H1 (cell line): ENCODE results near the gene FLT4. TPM values are rescaled to one million over a fixed set of nuclear protein-coding genes. Genes with fewer than 3 reads are reported as not detected.

ENCODE experiments used
- CTCF ChIA-PET: fragments of 300-600 bp; sonication (Branson Sonifier 250); formaldehyde crosslinking; loops from one replicate; lab custom pipeline; 2021; ENCODE audit not compliant: partially characterized antibody; lab: Charles Lee
- POLR2A ChIA-PET: fragments of 300-600 bp; sonication (Branson Sonifier 250); formaldehyde crosslinking; loops from one replicate; lab custom pipeline; 2021; ENCODE audit warnings: inconsistent platforms; ENCODE audit not compliant: partially characterized antibody; lab: Charles Lee
- DNase-seq, 2 experiments: peaks; one replicate each; pipeline versions ENCODE4 v3.0.0 to v3.0.0-alpha.2; 2010 to 2022; ENCODE audit warnings: low spot score in 2 of 2, low read depth in 1 of 2, mixed read lengths in 1 of 2
- FAIRE-seq: peaks from 2 replicates; lab custom pipeline; 2011; peaks lifted over from hg19 to GRCh38; lab: Jason Lieb, UNC
- H2AFZ ChIP-seq: 2 replicates; pipeline ENCODE4 v1.8.1; 2012; ENCODE audit warnings: low read length, inconsistent platforms
- H2AK5ac ChIP-seq: 2 replicates; pipeline ENCODE4 v1.6.1; 2013; ENCODE audit warnings: low read depth, low read length
- H2BK120ac ChIP-seq: replicated peaks from 2 replicates; pipeline ENCODE3; 2013; ENCODE audit warnings: low read depth, low read length, inconsistent platforms
- H2BK12ac ChIP-seq: 2 replicates; pipeline ENCODE4 v1.6.1; 2013; ENCODE audit warnings: low read depth, low read length
- H2BK15ac ChIP-seq: 2 replicates; pipeline ENCODE4 v1.6.1; 2013; ENCODE audit warnings: low read length
- H2BK20ac ChIP-seq: 2 replicates; pipeline ENCODE4 v1.6.1; 2013; ENCODE audit warnings: low read length
- H2BK5ac ChIP-seq: 2 replicates; pipeline ENCODE4 v1.6.1; 2013; ENCODE audit warnings: low read depth, low read length
- H3K14ac ChIP-seq: 2 replicates; pipeline ENCODE4 v1.6.1; 2013; ENCODE audit warnings: inconsistent platforms; ENCODE audit not compliant: insufficient read length
- H3K18ac ChIP-seq: 2 replicates; pipeline ENCODE4 v1.6.1; 2013; ENCODE audit warnings: low read length; ENCODE audit errors: extremely low read depth
- H3K23ac ChIP-seq: 2 replicates; pipeline ENCODE4 v1.6.1; 2013; ENCODE audit warnings: inconsistent platforms; ENCODE audit not compliant: insufficient read length
- H3K23me2 ChIP-seq: 2 replicates; pipeline ENCODE4 v1.6.1; 2013; ENCODE audit warnings: low read depth, low read length
- H3K27ac ChIP-seq: 2 replicates; pipeline ENCODE4 v1.6.1; 2011; ENCODE audit warnings: low read depth, low read length, inconsistent platforms
- H3K27me3 ChIP-seq, 4 experiments: replicated peaks in 1 of 4; 1 replicate in 1 of 4; 2 replicates in 3 of 4; pipeline versions ENCODE4 v1.6.1 to v1.8.1; 2011 to 2013; ENCODE audit warnings: low read length in 3 of 4, mild to moderate bottlenecking in 3 of 4, inconsistent platforms in 2 of 4, mixed read lengths in 2 of 4, moderate library complexity in 1 of 4; ENCODE audit not compliant: control insufficient read depth in 3 of 4, insufficient read depth in 3 of 4; ENCODE audit errors: extremely low read depth in 1 of 4
- H3K36me3 ChIP-seq, 4 experiments: 2 replicates each; pipeline versions ENCODE4 v1.6.1 to v1.8.1; 2011 to 2013; ENCODE audit warnings: mild to moderate bottlenecking in 4 of 4, low read length in 3 of 4, moderate library complexity in 2 of 4, control low read depth in 1 of 4, inconsistent platforms in 1 of 4; ENCODE audit not compliant: insufficient read depth in 4 of 4, control insufficient read depth in 2 of 4
- H3K4ac ChIP-seq: replicated peaks from 2 replicates; pipeline ENCODE3; 2013; ENCODE audit warnings: low read length, low read depth, mixed read lengths, inconsistent platforms; ENCODE audit not compliant: insufficient read length
- H3K4me1 ChIP-seq, 4 experiments: replicated peaks in 1 of 4; 1 replicate in 1 of 4; 2 replicates in 3 of 4; pipeline versions ENCODE4 v1.6.1 to v1.8.1; 2011 to 2013; ENCODE audit warnings: low read length in 3 of 4, inconsistent platforms in 2 of 4, mixed read lengths in 1 of 4; ENCODE audit not compliant: insufficient read depth in 4 of 4, control insufficient read depth in 3 of 4
- H3K4me2 ChIP-seq, 2 experiments: 2 replicates each; pipeline versions ENCODE4 v1.6.1 to v1.8.1; 2011 to 2013; ENCODE audit warnings: low read depth in 2 of 2, low read length in 2 of 2, control low read depth in 1 of 2, inconsistent platforms in 1 of 2, mild to moderate bottlenecking in 1 of 2; ENCODE audit not compliant: insufficient read depth in 1 of 2
- H3K4me3 ChIP-seq, 4 experiments: fragments of 200-600, 300-600 bp in 1 of 4; sonication (generic), shearing (Covaris generic), sonication (Bioruptor Twin) in 1 of 4; 2 replicates each; pipeline versions ENCODE4 v1.5.1 to v1.8.1; 2011 to 2016; ENCODE audit warnings: low read length in 4 of 4, low read depth in 3 of 4, control low read depth in 2 of 4, inconsistent platforms in 2 of 4, mild to moderate bottlenecking in 2 of 4, mixed read lengths in 1 of 4, moderate library complexity in 1 of 4; ENCODE audit not compliant: insufficient read depth in 2 of 4; ENCODE audit errors: extremely low read depth in 1 of 4
- H3K56ac ChIP-seq: replicated peaks from 2 replicates; pipeline ENCODE3; 2013; ENCODE audit warnings: low read depth, mild to moderate bottlenecking, mixed read lengths, low read length, inconsistent platforms; ENCODE audit not compliant: insufficient read length
- H3K79me1 ChIP-seq: 2 replicates; pipeline ENCODE4 v1.6.1; 2013; ENCODE audit warnings: low read depth, low read length, control low read depth
- H3K79me2 ChIP-seq, 2 experiments: 2 replicates each; pipeline versions ENCODE4 v1.6.1 to v1.8.1; 2012 to 2013; ENCODE audit warnings: low read length in 2 of 2, mild to moderate bottlenecking in 2 of 2, inconsistent platforms in 1 of 2; ENCODE audit not compliant: insufficient read depth in 2 of 2, control insufficient read depth in 1 of 2
- H3K9ac ChIP-seq, 4 experiments: replicated peaks in 1 of 4; 1 replicate in 1 of 4; 2 replicates in 3 of 4; pipeline versions ENCODE4 v1.6.1 to v1.8.1; 2011 to 2013; ENCODE audit warnings: low read depth in 3 of 4, low read length in 3 of 4, control low read depth in 2 of 4, mild to moderate bottlenecking in 2 of 4, moderate library complexity in 2 of 4, inconsistent platforms in 1 of 4; ENCODE audit errors: extremely low read depth in 1 of 4
- H3K9me3 ChIP-seq, 2 experiments: 2 replicates each; pipeline versions ENCODE4 v1.6.1 to v1.8.1; 2012 to 2013; ENCODE audit warnings: mild to moderate bottlenecking in 2 of 2, moderate library complexity in 2 of 2, control low read depth in 1 of 2, inconsistent platforms in 1 of 2, low read depth in 1 of 2, low read length in 1 of 2, mixed read lengths in 1 of 2; ENCODE audit not compliant: insufficient read depth in 2 of 2
- H4K20me1 ChIP-seq, 2 experiments: replicated peaks in 1 of 2; 2 replicates each; pipeline versions ENCODE3 to v1.8.1; 2011 to 2013; ENCODE audit warnings: inconsistent platforms in 2 of 2, low read length in 2 of 2, mild to moderate bottlenecking in 1 of 2; ENCODE audit not compliant: insufficient read depth in 2 of 2, control insufficient read depth in 1 of 2
- H4K5ac ChIP-seq: 2 replicates; pipeline ENCODE4 v1.6.1; 2013; ENCODE audit warnings: low read length, low read depth, mixed read lengths, inconsistent platforms; ENCODE audit not compliant: insufficient read length
- H4K8ac ChIP-seq: 2 replicates; pipeline ENCODE4 v1.8.0; 2013; ENCODE audit warnings: mild to moderate bottlenecking, moderate library complexity, low read length, inconsistent platforms; ENCODE audit not compliant: insufficient read depth; ENCODE audit errors: extremely low read depth
- H4K91ac ChIP-seq: replicated peaks from 2 replicates; pipeline ENCODE3; 2013; ENCODE audit warnings: low read length, mixed read lengths, inconsistent platforms; ENCODE audit not compliant: insufficient read length
- CTCF ChIP-seq, 3 experiments: IDR thresholded peaks; 1 replicate in 2 of 3; 2 replicates in 1 of 3; pipeline versions ENCODE4 v1.5.1 to v1.6.1; 2011; ENCODE audit warnings: low read length in 3 of 3, mild to moderate bottlenecking in 3 of 3, inconsistent platforms in 2 of 3, low read depth in 1 of 3, moderate library complexity in 1 of 3; ENCODE audit not compliant: insufficient read depth in 1 of 3; ENCODE audit errors: control extremely low read depth in 1 of 3
- EP300 ChIP-seq, 2 experiments: IDR thresholded peaks; 1 replicate in 1 of 2; 2 replicates in 1 of 2; pipeline ENCODE4 v1.6.1; 2011 to 2012; ENCODE audit warnings: low read depth in 2 of 2, low read length in 2 of 2, mild to moderate bottlenecking in 2 of 2, borderline replicate concordance in 1 of 2, inconsistent platforms in 1 of 2, moderate library complexity in 1 of 2
- HDAC2 ChIP-seq, 2 experiments: fragments of 300-600 bp in 1 of 2; sonication (generic) in 1 of 2; IDR thresholded peaks; 2 replicates each; pipeline ENCODE4 v1.6.1; 2011 to 2012; ENCODE audit warnings: low read depth in 2 of 2, low read length in 2 of 2, mild to moderate bottlenecking in 2 of 2, moderate library complexity in 2 of 2, borderline replicate concordance in 1 of 2, inconsistent platforms in 1 of 2
- RAD21 ChIP-seq, 2 experiments: IDR thresholded peaks in 1 of 2; conservative IDR thresholded peaks in 1 of 2; 2 replicates each; pipeline ENCODE4 v1.6.1; 2011; ENCODE audit warnings: low read depth in 2 of 2, low read length in 2 of 2, improper control_type of control experiment in 1 of 2, inconsistent platforms in 1 of 2, mild to moderate bottlenecking in 1 of 2, moderate library complexity in 1 of 2
- TAF7 ChIP-seq: optimal IDR thresholded peaks from 2 replicates; pipeline ENCODE3; 2011; ENCODE audit warnings: low read depth, mild to moderate bottlenecking, inconsistent platforms, low read length, moderate library complexity, borderline replicate concordance
- USF2 ChIP-seq: IDR thresholded peaks from 2 replicates; pipeline ENCODE4 v1.6.1; 2011; ENCODE audit warnings: low read length, improper control_type of control experiment
- WGBS, 2 experiments: shearing (Covaris generic) in 1 of 2; methylation state at CpG; one replicate each; pipeline versions ENCODE4 v1.1.6 to v1.1.7; 2013 to 2015; ENCODE audit warnings: low lambda C conversion rate in 2 of 2, mixed read lengths in 2 of 2, inconsistent platforms in 1 of 2, low coverage in 1 of 2, missing lambda C conversion rate in 1 of 2; ENCODE audit not compliant: insufficient replicate concordance in 2 of 2, insufficient coverage in 1 of 2, insufficient read length in 1 of 2; ENCODE audit errors: extremely low coverage in 1 of 2, missing lambda C conversion rate in 1 of 2; 5-methylcytosine and 5-hydroxymethylcytosine counted together
- polyA plus RNA-seq, 7 experiments: library from polyadenylated mRNA; depleted of rRNA in 3 of 7; stranded (reverse) in 5 of 7; unstranded in 2 of 7; fragments of >200 nt in 5 of 7; fragments of 200-250 nt in 2 of 7; gene quantifications; 1 replicate in 5 of 7; 2 replicates in 1 of 7; 4 replicates in 1 of 7; pipeline versions ENCODE4 v1.2.1 to v1.2.3, GENCODE V29; 2011 to 2013; ENCODE audit warnings: missing spikeins in 2 of 7, mixed read lengths in 2 of 7
- total RNA-seq: library from RNA; stranded (reverse); fragmentation: NEBNext Ultra II Directional; extraction: Animal tissue kit (Norgen Biotek cat#: 25700); gene quantifications from 2 replicates; pipeline ENCODE4 v1.2.1, GENCODE V29; 2021

FLT4 gene
- total and polyA plus RNA-seq, 2 of the 8 experiments (the other 6 are each of a cell fraction or from before 2014, with no cell fraction given), result 6.5 to 7.7 TPM

GRCh38 chr5:180605554-180606214 is 43.7 kb downstream of the FLT4 start:
- Histone ChIP-seq H2AK5ac (no peak overlapping the region), H3K9me3 (no peaks in the 10 kb centered on the region), H2BK5ac (no peak overlapping the region), H3K4me1 (no peaks in the 10 kb centered on the region; a peak in 2 of 7 replicates), H3K23ac (no peak overlapping the region), H4K20me1 (no peaks in the 10 kb centered on the region), H2BK15ac (no peak overlapping the region; the same call in 1 of the 2 replicates), H3K4me2 (no peak overlapping the region), H2BK120ac (no peak overlapping the region), H4K5ac (no peak overlapping the region), H3K36me3 (no peaks in the 10 kb centered on the region), H3K56ac (no peak overlapping the region), H3K9ac (no peak overlapping the region), H3K27ac (no peak overlapping the region), H2BK20ac (no peak overlapping the region), H2AFZ (no peak overlapping the region), H3K79me2 (no peaks in the 10 kb centered on the region), H3K4me3 (no peak overlapping the region), H3K18ac (no peak overlapping the region), H3K79me1 (no peaks in the 10 kb centered on the region), H2BK12ac (no peak overlapping the region), H4K8ac (no peak overlapping the region; the same call in 1 of the 2 replicates), H3K27me3 (no peaks in the 10 kb centered on the region), H3K14ac (no peak overlapping the region), H3K4ac (no peak overlapping the region), H3K23me2 (no peaks in the 10 kb centered on the region), H4K91ac (no peak overlapping the region)
- FAIRE-seq (peak; percentile 78), DNase-seq (peak; percentile 29 to 86)
- ChIA-PET CTCF (interaction anchor here (0.6 to 7.4 kb wide), 36 partner anchors 8 to 553 kb away, joined by 3 to 52 read pairs (median 4); no protein-coding TSS in a partner anchor), POLR2A (interaction anchor here (0.6 to 1.4 kb wide), 2 partner anchors 14 to 27 kb away, joined by 3 read pairs; no protein-coding TSS in a partner anchor)
- TF ChIP-seq RAD21 (IDR thresholded peaks at IDR 0.05 in 1 of 2, conservative IDR thresholded peaks at IDR 0.05 in 1 of 2; ENCODE audit: low read depth in 2 of 2, low read length in 2 of 2) (peak; percentile 54 to 69), CTCF (IDR thresholded peaks at IDR 0.05; ENCODE audit: control extremely low read depth in 1 of 3, insufficient read depth in 1 of 3, low read depth in 1 of 3, low read length in 3 of 3) (peak in 2 of 3 experiments; percentile 78 to 85; a peak in 3 of 4 replicates), HDAC2 (IDR thresholded peaks at IDR 0.05; ENCODE audit: borderline replicate concordance in 1 of 2, low read depth in 2 of 2, low read length in 2 of 2) (no peak), EP300 (IDR thresholded peaks at IDR 0.05; ENCODE audit: borderline replicate concordance in 1 of 2, low read depth in 2 of 2, low read length in 2 of 2) (no peak), USF2 (no peak), TAF7 (no peak)
- WGBS, 2 experiments, result 71% methylated on average over 11 of the region's 11 CpGs; no CpG with 5 or more reads in 1 of the 2 experiments
